ENCODE data around the gene SMARCD1. TPM values are rescaled to one million over a fixed set of nuclear protein-coding genes. Genes with fewer than 3 reads are reported as not detected.
A peak's percentile ranks its signal among the peaks of the same experiment; 100 is the strongest.
"Not testable (repeated sequence)": the region's sequence is repeated elsewhere in the genome, so short reads cannot be mapped to it uniquely, and the experiment has no call there.

Gene SMARCD1
- total and polyA plus RNA-seq, 2 experiments from 2014 or later: 124 to 287 TPM

DNA sequence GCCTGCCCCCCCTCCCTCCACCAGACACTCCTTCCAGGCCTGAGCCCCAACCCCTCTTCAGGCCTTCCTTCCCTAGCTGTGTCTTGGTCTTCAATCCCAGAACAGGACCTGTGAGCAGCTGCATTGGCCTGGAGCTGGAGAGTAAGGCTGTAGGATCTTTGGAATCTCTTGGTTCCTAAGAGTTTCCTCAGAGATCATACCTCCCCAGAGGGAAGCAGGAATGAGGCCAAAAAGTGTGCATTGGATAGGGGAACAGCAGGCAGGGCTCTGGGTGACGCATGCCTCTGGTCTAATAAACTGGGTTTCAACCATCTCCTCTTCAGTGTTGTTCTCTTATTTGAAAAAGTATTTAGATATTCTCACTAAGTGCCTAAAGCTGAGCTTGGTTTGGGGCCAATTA lies 1.8 kb upstream of the SMARCD1 start:
- peaks cover 25% of the 10 kb centered on the region for H3K79me2 ChIP-seq (replicated peaks; ENCODE audit: insufficient read depth)
- H2AFZ ChIP-seq: no peak overlapping the region
- ATAC-seq (no peak), DNase-seq (ENCODE audit: low spot score) (no peak)
- Mint-ChIP-seq H3K4me1 (peaks cover 30% of the 10 kb centered on the region), H3K9me3 (no peaks in the 10 kb centered on the region; the same call in 2 of the 3 replicates), H3K36me3 (ENCODE audit: low read depth) (peaks cover 28% of the 10 kb centered on the region), H3K27me3 (ENCODE audit: insufficient read depth, low read depth, poor library complexity) (peaks cover 7% of the 10 kb centered on the region), H3K4me3 (peak overlapping the region; percentile 63), H3K27ac (no peak overlapping the region)
- H3K4me1 ChIP-seq (ENCODE audit: insufficient read depth): peaks cover 5% of the 10 kb centered on the region
- no peak overlapping the region for H3K4me2 ChIP-seq
- TF ChIP-seq, protein P1, sequence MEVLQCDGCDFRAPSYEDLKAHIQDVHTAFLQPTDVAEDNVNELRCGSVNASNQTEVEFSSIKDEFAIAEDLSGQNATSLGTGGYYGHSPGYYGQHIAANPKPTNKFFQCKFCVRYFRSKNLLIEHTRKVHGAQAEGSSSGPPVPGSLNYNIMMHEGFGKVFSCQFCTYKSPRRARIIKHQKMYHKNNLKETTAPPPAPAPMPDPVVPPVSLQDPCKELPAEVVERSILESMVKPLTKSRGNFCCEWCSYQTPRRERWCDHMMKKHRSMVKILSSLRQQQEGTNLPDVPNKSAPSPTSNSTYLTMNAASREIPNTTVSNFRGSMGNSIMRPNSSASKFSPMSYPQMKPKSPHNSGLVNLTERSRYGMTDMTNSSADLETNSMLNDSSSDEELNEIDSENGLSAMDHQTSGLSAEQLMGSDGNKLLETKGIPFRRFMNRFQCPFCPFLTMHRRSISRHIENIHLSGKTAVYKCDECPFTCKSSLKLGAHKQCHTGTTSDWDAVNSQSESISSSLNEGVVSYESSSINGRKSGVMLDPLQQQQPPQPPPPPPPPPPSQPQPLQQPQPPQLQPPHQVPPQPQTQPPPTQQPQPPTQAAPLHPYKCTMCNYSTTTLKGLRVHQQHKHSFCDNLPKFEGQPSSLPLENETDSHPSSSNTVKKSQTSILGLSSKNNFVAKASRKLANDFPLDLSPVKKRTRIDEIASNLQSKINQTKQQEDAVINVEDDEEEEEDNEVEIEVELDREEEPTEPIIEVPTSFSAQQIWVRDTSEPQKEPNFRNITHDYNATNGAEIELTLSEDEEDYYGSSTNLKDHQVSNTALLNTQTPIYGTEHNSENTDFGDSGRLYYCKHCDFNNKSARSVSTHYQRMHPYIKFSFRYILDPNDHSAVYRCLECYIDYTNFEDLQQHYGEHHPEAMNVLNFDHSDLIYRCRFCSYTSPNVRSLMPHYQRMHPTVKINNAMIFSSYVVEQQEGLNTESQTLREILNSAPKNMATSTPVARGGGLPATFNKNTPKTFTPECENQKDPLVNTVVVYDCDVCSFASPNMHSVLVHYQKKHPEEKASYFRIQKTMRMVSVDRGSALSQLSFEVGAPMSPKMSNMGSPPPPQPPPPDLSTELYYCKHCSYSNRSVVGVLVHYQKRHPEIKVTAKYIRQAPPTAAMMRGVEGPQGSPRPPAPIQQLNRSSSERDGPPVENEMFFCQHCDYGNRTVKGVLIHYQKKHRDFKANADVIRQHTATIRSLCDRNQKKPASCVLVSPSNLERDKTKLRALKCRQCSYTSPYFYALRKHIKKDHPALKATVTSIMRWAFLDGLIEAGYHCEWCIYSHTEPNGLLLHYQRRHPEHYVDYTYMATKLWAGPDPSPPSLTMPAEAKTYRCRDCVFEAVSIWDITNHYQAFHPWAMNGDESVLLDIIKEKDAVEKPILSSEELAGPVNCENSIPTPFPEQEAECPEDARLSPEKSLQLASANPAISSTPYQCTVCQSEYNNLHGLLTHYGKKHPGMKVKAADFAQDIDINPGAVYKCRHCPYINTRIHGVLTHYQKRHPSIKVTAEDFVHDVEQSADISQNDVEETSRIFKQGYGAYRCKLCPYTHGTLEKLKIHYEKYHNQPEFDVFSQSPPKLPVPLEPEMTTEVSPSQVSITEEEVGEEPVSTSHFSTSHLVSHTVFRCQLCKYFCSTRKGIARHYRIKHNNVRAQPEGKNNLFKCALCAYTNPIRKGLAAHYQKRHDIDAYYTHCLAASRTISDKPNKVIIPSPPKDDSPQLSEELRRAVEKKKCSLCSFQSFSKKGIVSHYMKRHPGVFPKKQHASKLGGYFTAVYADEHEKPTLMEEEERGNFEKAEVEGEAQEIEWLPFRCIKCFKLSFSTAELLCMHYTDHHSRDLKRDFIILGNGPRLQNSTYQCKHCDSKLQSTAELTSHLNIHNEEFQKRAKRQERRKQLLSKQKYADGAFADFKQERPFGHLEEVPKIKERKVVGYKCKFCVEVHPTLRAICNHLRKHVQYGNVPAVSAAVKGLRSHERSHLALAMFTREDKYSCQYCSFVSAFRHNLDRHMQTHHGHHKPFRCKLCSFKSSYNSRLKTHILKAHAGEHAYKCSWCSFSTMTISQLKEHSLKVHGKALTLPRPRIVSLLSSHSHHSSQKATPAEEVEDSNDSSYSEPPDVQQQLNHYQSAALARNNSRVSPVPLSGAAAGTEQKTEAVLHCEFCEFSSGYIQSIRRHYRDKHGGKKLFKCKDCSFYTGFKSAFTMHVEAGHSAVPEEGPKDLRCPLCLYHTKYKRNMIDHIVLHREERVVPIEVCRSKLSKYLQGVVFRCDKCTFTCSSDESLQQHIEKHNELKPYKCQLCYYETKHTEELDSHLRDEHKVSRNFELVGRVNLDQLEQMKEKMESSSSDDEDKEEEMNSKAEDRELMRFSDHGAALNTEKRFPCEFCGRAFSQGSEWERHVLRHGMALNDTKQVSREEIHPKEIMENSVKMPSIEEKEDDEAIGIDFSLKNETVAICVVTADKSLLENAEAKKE (CRISPR knock-in tag; IDR thresholded peaks at IDR 0.05): no peak
- no peak for TF ChIP-seq EZH2 (IDR thresholded peaks at IDR 0.05; ENCODE audit: low read depth, unreplicated experiment)
- no peak for TF ChIP-seq ZNF331 (CRISPR knock-in tag; IDR thresholded peaks at IDR 0.05; ENCODE audit: low read depth)
- TF ChIP-seq, protein P2, sequence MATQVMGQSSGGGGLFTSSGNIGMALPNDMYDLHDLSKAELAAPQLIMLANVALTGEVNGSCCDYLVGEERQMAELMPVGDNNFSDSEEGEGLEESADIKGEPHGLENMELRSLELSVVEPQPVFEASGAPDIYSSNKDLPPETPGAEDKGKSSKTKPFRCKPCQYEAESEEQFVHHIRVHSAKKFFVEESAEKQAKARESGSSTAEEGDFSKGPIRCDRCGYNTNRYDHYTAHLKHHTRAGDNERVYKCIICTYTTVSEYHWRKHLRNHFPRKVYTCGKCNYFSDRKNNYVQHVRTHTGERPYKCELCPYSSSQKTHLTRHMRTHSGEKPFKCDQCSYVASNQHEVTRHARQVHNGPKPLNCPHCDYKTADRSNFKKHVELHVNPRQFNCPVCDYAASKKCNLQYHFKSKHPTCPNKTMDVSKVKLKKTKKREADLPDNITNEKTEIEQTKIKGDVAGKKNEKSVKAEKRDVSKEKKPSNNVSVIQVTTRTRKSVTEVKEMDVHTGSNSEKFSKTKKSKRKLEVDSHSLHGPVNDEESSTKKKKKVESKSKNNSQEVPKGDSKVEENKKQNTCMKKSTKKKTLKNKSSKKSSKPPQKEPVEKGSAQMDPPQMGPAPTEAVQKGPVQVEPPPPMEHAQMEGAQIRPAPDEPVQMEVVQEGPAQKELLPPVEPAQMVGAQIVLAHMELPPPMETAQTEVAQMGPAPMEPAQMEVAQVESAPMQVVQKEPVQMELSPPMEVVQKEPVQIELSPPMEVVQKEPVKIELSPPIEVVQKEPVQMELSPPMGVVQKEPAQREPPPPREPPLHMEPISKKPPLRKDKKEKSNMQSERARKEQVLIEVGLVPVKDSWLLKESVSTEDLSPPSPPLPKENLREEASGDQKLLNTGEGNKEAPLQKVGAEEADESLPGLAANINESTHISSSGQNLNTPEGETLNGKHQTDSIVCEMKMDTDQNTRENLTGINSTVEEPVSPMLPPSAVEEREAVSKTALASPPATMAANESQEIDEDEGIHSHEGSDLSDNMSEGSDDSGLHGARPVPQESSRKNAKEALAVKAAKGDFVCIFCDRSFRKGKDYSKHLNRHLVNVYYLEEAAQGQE (IDR thresholded peaks at IDR 0.05; ENCODE audit: unreplicated experiment): no peak
- no peak for TF ChIP-seq JUNB (IDR thresholded peaks at IDR 0.05; ENCODE audit: unreplicated experiment)
- TF ChIP-seq EZH2phosphoT487 (IDR thresholded peaks at IDR 0.05; ENCODE audit: unreplicated experiment): no peak
- TF ChIP-seq, protein P3, sequence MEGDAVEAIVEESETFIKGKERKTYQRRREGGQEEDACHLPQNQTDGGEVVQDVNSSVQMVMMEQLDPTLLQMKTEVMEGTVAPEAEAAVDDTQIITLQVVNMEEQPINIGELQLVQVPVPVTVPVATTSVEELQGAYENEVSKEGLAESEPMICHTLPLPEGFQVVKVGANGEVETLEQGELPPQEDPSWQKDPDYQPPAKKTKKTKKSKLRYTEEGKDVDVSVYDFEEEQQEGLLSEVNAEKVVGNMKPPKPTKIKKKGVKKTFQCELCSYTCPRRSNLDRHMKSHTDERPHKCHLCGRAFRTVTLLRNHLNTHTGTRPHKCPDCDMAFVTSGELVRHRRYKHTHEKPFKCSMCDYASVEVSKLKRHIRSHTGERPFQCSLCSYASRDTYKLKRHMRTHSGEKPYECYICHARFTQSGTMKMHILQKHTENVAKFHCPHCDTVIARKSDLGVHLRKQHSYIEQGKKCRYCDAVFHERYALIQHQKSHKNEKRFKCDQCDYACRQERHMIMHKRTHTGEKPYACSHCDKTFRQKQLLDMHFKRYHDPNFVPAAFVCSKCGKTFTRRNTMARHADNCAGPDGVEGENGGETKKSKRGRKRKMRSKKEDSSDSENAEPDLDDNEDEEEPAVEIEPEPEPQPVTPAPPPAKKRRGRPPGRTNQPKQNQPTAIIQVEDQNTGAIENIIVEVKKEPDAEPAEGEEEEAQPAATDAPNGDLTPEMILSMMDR (conservative IDR thresholded peaks at IDR 0.05; ENCODE audit: low read depth in 2 of 2): no peak
- TF ChIP-seq STAT1 (IDR thresholded peaks at IDR 0.05; ENCODE audit: unreplicated experiment): no peak
- no peak for TF ChIP-seq ZNF114 (CRISPR knock-in tag; IDR thresholded peaks at IDR 0.05)
- no peak for TF ChIP-seq POLR2AphosphoS5 (IDR thresholded peaks at IDR 0.05; ENCODE audit: low read depth)
- TF ChIP-seq CREB1 (CRISPR knock-in tag; IDR thresholded peaks at IDR 0.05; ENCODE audit: low read depth): no peak
- no peaks in the 10 kb centered on the region for H3K9me2 ChIP-seq (ENCODE audit: insufficient read depth)
- H3K4me3 ChIP-seq: no peak overlapping the region
- no peak overlapping the region for H3K27ac ChIP-seq (ENCODE audit: low read depth)
- H3K36me3 ChIP-seq (ENCODE audit: insufficient read depth): peaks cover 12% of the 10 kb centered on the region; the same call in 1 of the 2 replicates
- H3K27me3 ChIP-seq (ENCODE audit: insufficient read depth): peaks cover 28% of the 10 kb centered on the region
- peaks cover 4% of the 10 kb centered on the region for H4K20me1 ChIP-seq (replicated peaks; ENCODE audit: insufficient read depth)
- peaks cover 22% of the 10 kb centered on the region for H3F3A ChIP-seq (replicated peaks; ENCODE audit: low read depth)

DNA sequence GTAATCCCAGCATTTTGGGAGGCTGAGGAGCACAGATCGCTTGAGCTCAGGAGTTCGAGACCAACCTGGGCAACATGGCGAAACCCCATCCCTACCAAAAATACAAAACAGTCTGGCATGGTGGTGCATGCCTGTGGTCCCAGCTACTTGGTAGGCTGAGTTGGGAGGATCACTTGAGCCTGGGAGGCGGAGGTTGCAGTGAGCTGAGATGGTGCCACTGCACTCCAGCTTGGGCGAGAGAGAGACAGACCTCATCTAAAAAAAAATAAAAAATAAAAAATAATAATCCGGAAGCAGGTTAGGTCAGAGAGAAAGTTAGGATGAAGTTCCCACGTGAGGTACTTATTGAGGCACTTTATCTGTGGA lies 750 bp upstream of the SMARCD1 start:
- peaks cover 27% of the 10 kb centered on the region for H3K27me3 ChIP-seq (ENCODE audit: insufficient read depth)
- peaks cover 23% of the 10 kb centered on the region for H3F3A ChIP-seq (replicated peaks; ENCODE audit: low read depth)
- peaks cover 27% of the 10 kb centered on the region for H3K79me2 ChIP-seq (replicated peaks; ENCODE audit: insufficient read depth)
- peak overlapping the region; percentile 76 for H3K4me2 ChIP-seq
- Mint-ChIP-seq H3K4me1 (peaks cover 30% of the 10 kb centered on the region), H3K27ac (peak overlapping the region; percentile 91), H3K36me3 (ENCODE audit: low read depth) (peaks cover 39% of the 10 kb centered on the region), H3K4me3 (peak overlapping the region; percentile 89)
- H3K9me2 ChIP-seq (ENCODE audit: insufficient read depth); H3K27me3 Mint-ChIP-seq (ENCODE audit: insufficient read depth, low read depth, poor library complexity); DNase-seq (ENCODE audit: low spot score); ATAC-seq; H3K4me1 ChIP-seq (ENCODE audit: insufficient read depth); H3K9me3 Mint-ChIP-seq: not testable (repeated sequence)
- peak overlapping the region; percentile 92 for H3K27ac ChIP-seq (ENCODE audit: low read depth)
- peak overlapping the region; percentile 58 for H3K4me3 ChIP-seq
- H4K20me1 ChIP-seq (replicated peaks; ENCODE audit: insufficient read depth): peaks cover 11% of the 10 kb centered on the region
- H2AFZ ChIP-seq: peak overlapping the region; percentile 81; the same call in 1 of the 2 replicates
- H3K36me3 ChIP-seq (ENCODE audit: insufficient read depth): peaks cover 23% of the 10 kb centered on the region
